Hippocampal formation (tissue), 2 donors: ENCODE data around the gene LIN9.

Experiments used
- DNase-seq, 2 donors: peaks; one replicate each; lab custom pipeline; 2025; lab: John Stamatoyannopoulos, UW

LIN9 gene

GRCh38 chr1:226318471-226318870 lies 9.5 kb upstream of the LIN9 start:
- DNase-seq = no peak

DNA sequence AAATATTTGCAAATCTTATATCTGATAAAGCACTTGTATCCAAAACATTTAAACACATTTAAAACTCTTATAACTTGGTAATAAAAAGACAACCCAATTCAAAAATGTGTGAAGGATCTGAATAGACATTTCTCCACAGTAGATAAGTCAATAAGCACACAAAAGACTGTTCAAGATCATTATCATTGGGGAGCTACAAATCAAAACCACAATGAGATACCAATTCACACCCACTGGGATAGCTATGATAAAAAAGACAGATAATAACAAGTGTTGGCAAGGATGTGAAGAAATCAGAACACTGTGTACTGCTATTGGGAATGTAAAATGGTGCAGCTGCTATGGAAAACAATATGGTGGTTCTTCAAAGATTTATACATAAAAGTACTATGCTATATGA lies 5.1 kb upstream of the LIN9 start:
- DNase-seq = no peak

DNA sequence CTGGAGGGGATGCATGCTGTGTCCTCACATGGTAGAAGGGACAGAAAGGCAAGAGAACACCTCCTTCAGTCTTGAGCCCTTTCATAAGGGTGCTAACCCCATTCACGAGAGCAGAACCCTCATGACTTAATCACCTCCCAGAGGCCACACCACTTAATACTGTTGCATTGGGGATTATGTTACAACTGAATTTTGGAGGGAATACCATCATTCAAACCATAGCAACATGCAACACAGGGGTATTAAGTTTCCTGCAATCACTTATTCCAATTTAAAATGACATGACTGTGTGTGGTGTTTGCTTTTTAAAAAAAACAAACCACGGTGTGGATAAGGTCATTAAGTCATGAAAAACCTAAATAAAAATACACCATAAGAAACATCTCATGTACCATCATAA lies 3.1 kb upstream of the LIN9 start:
- no peak for DNase-seq

GRCh38 chr1:226311376-226311775 lies 2.4 kb upstream of the LIN9 start:
- no peak for DNase-seq

GRCh38 chr1:226310637-226311195 lies 1.8 kb upstream of the LIN9 start:
- no peak for DNase-seq

GRCh38 chr1:226310245-226310540 lies 1.2 kb upstream of the LIN9 start:
- no peak for DNase-seq

DNA sequence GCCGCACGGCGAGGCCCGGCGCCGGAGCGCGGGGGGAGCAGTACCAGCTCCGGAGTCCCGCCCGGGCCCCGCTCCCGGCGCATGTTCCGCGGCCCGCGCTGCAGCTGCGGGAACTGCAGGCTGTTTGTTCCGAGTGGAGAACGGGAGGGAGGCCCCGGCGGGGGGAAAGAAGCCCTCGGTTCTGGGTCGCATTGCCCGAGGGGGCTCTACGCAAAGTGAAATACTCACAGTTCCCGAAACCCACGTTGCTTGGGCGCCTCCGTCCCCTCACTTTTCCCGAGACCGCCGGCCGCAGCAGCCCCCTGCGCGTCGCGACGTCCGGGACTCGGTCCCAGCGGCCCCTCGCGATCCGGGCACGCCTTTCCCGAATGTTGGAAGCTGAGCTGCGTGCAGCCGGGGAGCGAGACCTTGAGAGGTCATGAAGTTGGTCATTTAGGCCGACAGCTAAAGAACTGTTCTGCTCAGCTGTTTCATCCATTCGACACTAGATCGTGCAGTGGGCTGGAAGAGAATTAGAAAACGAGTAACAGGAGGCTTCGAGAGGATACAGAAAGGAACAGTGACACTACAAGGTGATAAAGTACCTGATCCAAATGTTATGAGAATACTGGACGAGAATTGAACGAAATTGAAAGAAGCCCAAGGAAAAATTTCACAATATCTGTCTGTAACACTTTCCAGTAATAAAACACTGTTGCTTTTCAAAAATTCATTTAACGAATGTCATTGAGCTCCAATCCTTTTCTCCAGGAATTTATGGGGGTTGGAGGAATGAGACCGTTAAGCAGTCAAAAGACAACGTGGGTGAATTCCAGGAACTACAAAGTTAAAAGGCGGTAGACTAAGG lies 657 bp upstream of the LIN9 start:
- DNase-seq = no peak

- DNase-seq = peak in 1 of 2 donors; percentile 14
Observed at GRCh38 chr1:226308166-226308722, 720 bp downstream of the LIN9 start.

GRCh38 chr1:226306425-226306824 lies 2.5 kb downstream of the LIN9 start:
- DNase-seq = no peak

- DNase-seq = no peak
Observed at GRCh38 chr1:226305184-226305583, 3.8 kb downstream of the LIN9 start.

DNA sequence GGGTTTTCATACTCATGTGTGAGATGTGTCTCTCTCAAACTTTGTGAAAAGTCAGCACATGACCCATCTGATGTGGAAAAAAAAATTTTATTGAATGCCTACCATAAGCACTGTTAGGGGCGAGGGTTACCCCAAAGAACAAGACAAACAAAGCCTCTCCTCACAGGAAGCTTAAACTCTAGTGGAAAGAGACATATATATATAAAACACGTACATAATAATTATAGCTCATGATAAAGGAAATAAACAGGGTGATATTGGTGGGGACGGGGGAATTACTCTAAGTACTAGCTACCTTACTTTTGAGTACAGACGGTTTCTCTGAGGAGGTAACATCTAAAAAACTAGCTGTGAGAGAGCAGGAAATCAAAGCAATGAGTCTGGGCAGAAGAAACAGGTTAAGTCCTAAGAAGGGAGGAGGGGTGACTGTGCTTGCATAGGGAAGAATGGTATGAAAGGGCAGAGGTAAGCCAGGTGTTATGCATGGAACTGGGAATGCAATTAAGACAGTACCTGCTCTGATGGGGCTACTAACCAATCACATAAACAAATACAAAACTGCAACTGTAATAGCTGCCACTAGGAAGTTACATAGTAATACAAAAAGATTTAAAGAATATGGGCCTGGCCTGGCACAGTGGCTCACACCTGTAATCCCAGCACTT lies 4.5 kb downstream of the LIN9 start:
- DNase-seq = no peak

DNA sequence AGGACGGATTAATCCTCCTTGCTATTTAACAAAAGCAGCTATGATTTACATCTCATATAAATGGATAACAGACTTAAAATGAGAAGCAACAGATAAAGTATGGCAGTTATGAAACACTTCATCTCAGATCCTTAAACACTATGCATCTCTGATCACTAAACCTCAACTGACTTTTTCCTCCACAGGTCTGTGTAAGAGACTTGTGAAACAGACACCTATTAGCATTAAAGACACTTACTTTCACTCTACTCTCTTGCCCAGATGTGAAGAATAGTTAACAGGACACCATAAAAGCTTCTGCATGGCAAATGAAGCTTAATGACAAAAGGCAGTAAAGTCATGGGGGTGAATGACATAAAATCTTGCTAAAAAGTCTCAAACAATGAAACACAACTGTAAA lies 6.2 kb downstream of the LIN9 start:
- DNase-seq = no peak

- DNase-seq = no peak
Observed at GRCh38 chr1:226296911-226297310, 12.1 kb downstream of the LIN9 start.

DNA sequence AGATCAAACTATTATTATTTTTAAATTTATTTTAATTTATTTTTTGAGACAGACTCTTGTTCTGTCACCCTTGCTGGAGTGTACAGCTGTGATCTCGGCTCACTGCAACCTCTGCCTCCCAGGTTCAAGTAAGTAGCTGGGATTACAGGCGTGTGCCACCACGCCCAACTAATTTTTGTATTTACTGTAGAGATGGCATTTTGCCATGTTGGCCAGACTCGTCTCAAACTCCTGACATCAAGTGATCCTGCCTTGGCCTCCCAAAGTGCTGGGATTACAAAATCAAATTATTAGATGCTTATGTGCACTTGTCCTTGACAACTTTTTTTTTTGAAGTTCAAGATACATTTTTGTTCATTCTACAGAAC lies 15.4 kb downstream of the LIN9 start:
- no peak for DNase-seq

DNA sequence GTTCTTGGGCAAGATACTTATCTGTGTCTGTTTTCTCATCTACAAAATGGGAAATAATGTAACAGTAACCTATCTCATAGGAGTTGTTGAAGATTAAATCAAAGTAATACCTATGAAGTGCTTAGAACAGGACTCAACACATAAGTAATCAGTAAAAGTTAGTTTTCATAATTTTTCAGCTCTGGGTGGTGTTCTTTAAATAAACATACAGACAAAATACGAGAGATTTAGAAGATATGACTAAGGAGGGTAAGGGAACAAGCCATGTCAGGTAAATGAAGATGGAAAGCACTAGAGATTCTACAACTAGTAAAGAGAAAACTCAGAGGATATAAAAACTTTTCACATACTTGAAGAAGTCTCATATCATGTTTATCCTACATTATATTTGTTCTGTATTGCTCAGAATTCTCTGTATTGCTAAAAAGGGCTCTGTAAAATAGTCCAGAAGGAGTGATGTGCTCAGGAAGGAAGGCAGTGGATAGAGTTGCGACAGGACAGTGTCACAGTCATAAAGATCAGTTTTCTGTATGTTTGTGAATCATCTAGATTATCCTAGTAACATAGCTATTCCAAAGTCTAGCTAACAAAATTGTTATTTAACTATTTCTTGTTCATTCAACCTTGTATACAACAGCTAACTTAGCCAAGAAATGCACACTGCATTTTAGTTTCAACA lies 16.0 kb downstream of the LIN9 start:
- no peak for DNase-seq

DNA sequence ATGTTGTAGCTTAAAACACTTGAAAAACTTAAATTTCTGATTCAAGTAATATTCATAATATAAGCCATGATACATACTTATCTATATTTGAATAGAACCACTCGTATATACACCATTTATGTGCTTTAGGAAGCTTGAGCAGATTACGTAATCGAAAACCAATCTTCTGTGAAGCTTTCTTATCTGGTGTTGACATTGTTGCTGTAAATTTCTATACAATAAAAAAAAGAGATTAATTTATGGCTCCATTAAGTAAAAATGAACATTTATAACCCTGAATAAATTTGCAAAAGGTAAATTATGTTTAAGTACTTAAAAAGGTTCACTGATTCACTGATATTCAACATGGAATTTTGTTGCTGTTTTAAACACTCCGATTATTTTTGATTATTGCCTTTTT lies 21.4 kb downstream of the LIN9 start:
- no peak for DNase-seq

GRCh38 chr1:226281058-226281457 lies 27.9 kb downstream of the LIN9 start:
- no peak for DNase-seq

GRCh38 chr1:226279498-226279897 lies 29.5 kb downstream of the LIN9 start:
- DNase-seq = no peak

DNA sequence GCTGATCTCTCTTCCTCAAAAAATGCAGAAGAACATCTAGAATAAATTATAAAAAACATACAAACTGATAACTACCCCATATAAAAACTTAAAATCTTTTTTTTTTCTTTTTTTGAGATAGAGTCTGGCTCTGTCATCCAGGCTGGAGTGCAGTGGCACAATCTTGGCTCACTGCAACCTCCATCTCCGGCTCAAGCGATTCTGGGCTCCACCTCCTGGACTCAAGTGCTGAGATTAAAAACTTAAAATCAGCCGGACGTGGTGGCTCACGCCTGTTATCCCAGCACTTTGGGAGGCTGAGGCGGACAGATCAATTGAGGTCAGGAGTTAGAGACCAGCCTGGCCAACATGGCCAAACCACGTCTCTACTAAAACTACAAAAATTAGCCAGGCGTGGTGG lies 31.1 kb downstream of the LIN9 start:
- no peak for DNase-seq

- DNase-seq = no peak
Observed at GRCh38 chr1:226276987-226277386, 32.0 kb downstream of the LIN9 start.

DNA sequence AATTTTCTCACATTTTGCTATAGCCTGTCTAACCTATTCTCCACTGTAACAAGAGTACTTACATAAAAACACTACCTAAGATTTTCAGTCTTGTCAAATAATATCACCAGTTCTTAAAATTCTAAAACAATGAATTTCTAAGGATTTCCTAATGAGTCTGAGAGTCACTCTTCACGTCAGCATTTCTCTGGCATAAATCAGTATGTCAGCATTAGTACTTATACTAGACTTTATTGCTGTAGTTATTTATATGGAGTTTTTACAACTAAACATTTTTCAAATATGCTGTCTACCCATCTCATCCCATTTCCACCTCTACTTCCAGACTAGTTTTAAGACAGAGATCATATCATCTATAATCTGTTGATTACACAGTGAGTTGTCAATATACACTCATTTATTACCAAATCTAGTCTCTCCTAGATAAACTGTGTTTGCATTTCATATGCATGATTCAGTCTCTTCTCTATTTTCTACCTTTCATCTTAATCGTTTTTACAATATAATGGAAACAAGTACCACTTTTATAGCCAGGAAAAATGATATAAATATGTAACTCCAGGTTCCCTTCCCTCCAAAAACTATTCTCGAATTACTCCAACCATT lies 32.8 kb downstream of the LIN9 start:
- DNase-seq = no peak

GRCh38 chr1:226274138-226274537 lies 34.8 kb downstream of the LIN9 start:
- no peak for DNase-seq
